AG09319 (cell line): ENCODE data around the gene SPRED2.

Experiments
- DNase-seq: peaks from one replicate; pipeline ENCODE4 v3.0.0-alpha.2; 2010; ENCODE audit warnings: low read depth; ENCODE audit errors: extremely low read depth
- TF ChIP-seq, protein P1 (sequence below): IDR thresholded peaks from 2 replicates; pipeline ENCODE4 v1.5.1; 2011; ENCODE audit warnings: low read depth, mild to moderate bottlenecking, inconsistent platforms, low read length, moderate library complexity

Gene SPRED2

GRCh38 chr2:65442420-65443020 is 10.1 kb upstream of the SPRED2 start:
- TF ChIP-seq, protein P1, sequence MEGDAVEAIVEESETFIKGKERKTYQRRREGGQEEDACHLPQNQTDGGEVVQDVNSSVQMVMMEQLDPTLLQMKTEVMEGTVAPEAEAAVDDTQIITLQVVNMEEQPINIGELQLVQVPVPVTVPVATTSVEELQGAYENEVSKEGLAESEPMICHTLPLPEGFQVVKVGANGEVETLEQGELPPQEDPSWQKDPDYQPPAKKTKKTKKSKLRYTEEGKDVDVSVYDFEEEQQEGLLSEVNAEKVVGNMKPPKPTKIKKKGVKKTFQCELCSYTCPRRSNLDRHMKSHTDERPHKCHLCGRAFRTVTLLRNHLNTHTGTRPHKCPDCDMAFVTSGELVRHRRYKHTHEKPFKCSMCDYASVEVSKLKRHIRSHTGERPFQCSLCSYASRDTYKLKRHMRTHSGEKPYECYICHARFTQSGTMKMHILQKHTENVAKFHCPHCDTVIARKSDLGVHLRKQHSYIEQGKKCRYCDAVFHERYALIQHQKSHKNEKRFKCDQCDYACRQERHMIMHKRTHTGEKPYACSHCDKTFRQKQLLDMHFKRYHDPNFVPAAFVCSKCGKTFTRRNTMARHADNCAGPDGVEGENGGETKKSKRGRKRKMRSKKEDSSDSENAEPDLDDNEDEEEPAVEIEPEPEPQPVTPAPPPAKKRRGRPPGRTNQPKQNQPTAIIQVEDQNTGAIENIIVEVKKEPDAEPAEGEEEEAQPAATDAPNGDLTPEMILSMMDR = no peak
- DNase-seq = no peak

GRCh38 chr2:65438137-65438899 is 5.9 kb upstream of the SPRED2 start:
- TF ChIP-seq, protein P1 = no peak
- no peak for DNase-seq

DNA sequence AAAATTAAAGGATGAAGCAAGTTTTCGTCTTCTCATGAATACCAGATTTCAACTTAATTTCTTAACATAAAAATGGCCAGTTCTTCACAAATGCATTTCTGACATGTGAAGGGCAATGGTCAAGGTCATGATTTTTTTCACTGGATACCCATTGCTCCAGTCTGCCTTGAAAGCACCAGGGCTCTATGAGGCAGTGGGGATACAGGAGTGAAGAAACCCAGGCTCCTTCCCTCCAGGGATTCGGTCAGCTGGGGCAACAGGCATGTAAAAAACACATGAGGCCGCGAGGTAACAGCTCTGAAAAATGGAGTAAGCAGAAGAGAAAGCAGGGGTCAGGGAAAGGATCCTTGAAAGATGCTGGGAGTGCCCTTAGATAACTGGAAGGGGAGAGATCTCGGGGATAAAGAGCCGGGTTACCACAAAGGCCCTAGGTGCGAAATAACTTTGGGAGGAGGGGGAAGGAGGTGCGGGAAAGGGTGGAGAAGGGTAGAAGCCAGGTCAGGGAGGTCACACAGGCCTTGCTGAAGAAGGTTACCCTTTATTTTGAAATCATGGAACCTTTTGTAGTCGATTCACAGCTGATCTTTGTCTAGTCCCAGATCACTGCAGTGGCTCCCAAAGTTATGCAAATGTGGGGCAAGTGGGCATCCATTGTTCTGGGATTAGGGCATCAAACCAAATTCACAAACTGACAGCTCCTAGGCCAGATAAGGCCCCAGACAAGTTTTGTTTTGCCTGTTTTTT is 5.2 kb upstream of the SPRED2 start:
- no peak for DNase-seq
- TF ChIP-seq, protein P1 = no peak

DNA sequence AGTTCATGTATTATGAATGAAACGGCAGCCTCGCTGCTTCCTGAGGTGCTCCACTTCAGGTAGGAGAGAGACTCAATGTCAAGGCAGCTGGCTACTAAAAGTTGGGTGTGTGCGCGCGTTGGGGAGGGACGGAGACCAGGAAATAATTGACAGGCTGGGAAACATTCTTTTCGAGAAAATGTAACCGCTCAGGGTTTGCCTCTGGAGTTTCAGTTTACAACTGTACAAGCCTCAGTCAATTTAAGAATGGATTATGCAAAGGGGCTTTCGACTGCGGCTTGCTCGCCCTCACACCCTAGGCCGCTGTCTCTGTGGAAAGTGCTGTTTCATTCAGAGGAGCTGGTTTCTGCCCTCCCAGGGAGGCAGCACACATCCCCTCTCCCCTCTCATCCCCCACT is 4.4 kb upstream of the SPRED2 start:
- peak; percentile 38 for DNase-seq
- TF ChIP-seq, protein P1 = no peak

DNA sequence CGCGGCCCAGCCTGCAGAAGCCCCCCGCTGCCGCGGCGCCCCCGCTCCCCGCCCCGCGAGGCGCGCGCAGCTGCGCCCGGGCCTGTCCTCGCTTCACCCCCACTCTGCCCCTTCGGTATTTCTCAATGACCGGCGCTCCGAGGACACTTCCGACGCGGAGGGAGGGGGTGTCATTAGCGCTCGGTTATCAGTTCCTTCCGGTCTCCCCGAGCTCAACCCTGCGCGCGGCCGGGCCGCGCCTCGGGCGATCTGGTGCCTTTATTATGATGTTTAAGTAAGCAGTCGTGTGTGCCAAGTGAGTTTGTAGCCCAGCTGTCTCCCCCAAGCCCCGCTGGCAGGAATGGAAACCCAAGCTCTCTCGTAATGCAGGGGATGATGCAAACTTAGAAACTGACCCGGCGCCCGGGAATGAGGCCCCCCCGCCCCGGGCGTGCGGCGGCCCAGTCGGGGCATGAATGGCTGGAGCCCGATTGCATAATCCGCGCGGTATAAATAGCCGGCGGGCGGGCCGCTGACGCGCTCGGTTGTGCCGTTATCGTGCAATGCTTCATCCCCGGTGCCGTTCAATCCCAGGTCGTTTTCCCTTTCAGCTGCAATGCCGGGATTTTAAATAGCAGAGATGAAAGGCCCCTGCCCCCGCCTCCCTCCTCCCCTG is 3.9 kb upstream of the SPRED2 start:
- peak; percentile 97 for DNase-seq
- TF ChIP-seq, protein P1 = no peak

DNA sequence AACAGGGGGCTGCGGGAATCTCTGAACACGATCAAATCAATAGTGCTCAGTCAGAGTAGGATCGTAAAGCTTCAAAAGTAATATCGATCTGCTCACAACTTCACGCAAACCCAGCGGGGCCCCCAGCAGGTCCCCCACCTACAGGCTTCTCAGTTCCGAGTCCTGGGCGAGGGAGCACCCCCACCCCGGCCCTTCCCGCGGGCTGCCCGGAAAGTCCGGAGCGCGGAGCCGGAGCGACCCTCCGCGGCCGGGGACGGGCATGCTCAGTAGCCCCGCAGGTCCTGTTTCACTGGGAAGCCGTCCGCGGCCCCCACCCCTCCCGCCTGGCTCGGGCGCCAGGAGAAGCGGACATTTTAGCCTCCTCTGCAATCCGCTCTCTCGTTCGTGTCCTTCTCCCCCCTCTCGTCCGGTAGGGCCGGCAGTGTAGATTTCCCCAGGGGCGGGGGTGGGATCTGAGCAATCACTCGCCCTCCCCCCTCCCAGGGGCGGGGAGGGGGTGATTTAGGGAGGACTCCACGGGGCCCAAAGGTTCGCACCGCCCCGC is 3.3 kb upstream of the SPRED2 start:
- TF ChIP-seq, protein P1 = no peak; the same call in 1 of the 2 replicates
- DNase-seq = peak; percentile 80
